ENCODE results near the gene ARHGAP26. TPM values are rescaled to one million over a fixed set of nuclear protein-coding genes. Genes with fewer than 3 reads are reported as not detected.

ARHGAP26 gene
- total RNA-seq, 1 experiment from 2014 or later, result 19.6 TPM

DNA sequence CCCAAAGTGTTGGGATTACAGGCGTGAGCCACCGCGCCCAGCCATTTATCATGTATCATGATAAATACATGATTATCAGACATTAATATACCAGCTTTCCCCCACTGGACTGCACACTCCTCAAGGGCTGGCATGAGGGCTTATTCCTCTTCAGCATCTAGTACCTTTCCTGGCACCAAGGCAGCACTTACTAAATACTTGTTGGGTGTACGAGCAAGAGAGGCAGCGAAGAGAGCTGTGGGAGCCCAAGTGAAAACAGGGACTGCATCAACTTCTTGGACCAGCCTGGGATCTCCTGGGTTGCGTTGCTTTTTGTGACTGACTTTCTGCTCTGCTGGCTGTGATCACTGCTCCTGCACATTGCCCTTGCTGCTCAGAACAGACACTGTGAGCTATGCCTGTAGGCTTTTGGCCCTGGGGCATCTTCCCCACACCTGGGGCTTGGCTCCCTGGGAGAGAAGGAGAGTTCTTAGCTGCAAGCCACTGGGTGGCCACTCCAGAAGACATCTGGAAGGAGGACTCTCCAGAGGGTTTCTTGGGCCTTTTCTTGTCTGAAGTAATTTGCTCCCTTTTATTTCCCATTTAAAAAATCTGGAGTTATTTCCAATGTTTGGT, 409.1 kb downstream of the ARHGAP26 start:
- DNase-seq (ENCODE audit: low spot score), result no peak

DNA sequence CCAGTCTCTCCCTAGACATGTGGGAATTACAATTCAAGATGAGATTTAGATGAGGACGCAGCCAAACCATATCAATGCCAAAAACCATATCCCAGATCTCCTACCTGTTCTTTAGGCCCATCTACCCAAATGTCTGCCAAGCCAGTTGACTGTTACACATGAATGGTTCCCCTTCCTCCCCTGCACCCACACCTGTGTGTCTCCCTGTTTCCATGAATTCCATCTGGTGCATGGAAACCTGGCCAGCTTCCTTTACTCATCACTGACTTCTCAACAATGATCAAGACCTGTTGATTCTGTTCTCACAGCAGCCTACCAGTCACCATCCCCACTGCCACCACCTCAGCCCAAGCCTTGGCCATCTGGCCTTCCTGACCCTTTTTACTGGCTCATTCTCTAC, 410.6 kb downstream of the ARHGAP26 start:
- no peak for DNase-seq (ENCODE audit: low spot score)

DNA sequence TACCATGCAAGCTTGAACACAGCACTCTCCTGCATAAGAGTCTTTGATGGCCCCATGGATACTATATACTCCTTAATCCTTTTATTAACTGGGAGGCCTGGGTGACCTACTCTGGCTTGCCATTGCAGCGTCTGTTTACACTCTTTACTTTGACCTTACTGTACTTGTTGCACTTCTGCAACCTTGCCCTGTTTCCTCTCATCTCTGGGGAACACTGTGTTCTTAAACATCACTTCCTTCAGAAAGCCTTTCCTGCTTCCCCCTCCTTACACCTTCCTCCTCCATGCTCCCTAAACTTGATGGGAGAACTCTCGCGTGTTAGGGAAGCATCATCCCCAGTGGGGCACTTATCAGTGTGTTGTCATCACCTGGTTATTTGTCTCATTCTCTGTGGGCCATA, 411.0 kb downstream of the ARHGAP26 start:
- DNase-seq (ENCODE audit: low spot score), result no peak

DNA sequence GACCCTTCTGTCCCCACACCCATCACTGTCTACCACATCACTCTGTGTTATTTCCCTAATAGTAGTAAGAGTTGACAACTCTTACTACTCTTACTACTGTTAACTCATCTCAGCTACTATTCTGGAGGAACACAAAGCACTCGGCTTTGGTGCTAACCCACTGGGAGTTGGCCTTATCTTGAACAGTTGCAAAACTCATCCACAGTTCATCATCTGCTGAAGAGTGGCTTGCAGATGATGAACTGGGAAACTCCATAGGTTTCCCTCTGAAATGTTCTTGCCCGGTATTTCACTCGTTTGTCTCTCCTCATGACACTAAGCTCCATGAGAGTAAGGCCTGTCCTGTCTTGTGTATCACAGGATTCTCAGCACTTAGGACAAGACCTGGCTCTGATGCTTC, 411.9 kb downstream of the ARHGAP26 start:
- DNase-seq (ENCODE audit: low spot score), result no peak

DNA sequence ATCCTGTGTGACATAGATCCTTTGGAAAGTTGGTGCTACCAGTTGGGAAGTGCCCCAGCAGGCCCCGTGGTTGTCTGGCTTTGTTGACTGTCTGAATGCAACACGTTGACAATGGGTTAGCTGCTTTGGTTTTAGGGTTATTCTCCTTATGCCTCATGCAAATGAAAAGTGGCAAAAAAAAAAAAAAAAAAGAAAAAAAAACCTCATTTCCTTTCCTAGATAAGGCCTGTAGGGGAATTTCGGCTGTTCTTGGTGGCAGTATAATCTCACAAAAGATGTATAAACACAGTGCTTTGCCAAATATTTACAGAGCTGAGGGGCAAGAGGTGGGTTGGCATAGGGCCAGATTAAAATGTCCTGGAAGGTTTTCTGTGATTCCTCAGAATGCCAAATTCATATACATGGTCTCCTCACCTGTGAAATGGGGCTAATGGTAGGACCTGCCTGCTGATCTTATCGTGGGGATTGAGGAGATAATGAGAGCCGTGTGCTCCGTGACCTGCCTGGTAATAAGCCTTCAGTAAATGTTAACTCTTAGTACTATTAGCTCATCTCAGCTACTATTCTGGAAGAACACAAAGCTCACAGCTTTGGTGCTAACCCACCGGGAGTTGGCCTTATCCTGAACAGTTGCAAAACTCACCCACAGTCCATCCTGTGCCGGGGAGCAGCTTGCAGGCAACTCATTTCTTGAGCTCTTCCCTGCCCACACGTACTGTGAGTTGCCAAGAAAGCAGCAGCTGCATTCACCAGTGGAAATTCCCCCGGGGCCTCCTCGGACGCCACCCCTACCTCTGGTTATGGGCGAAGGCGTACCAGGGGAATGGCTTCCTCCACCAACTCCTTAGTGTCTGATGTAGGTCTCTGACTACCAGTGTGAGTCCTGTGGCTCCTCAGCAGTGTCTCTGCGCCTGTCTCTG, 413.0 kb downstream of the ARHGAP26 start:
- no peak for DNase-seq (ENCODE audit: low spot score)

DNA sequence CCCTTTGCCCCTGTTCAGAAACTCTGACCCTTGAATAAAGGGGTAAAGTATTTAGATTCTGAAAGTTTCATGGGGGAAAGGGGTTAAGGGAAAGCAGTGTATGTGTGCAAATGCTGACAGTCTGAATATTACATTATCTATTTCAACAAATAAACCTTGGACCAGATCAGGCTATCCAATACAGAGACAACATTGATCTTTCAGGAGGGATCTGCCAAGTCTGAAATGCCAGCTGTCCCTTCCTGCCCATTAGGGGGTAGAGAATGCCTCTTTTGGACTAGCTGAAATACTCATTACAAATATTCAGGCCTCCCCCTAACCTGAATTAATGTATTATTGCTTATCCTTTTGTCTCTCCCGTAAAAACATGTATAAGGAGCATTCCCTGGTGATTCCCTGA, 413.8 kb downstream of the ARHGAP26 start:
- no peak for DNase-seq (ENCODE audit: low spot score)

DNA sequence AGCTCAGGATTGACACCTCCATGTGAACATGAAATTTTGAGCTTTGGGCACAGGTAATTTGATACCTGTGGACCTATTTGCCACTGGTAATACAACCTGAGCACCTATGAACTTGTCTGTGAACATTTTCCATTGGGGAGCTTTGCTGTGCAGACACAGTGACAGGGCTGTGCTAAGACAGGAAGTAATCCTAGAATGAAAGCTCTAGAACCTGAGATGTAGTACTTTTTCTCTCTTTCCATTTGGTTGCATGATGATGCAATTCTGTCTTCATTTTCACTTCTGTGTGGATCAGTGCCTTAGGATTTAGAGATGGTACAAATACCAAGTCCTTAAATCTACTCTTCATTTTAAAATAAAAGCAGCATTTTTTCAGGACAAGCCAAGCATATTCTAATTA, 416.4 kb downstream of the ARHGAP26 start:
- DNase-seq (ENCODE audit: low spot score), result no peak

DNA sequence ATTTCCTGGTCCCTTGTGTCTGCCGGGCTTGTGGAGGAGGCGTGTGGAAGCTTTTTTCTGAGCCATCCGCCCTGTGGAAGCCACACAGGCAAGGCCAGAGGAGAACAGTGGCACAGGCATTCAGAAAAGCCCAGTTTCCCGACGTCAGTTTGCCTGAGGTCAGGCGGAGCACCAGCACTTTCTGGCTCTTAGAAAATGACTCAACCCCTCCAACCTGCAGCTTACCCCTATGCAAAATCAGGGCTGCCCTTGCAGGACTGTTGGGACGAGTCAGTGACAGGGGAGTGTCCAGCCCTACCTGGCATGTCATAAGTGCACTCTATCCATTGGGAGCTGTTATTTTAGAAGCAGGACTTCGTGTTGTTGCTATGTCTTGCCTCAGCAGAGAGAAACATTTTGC, 417.3 kb downstream of the ARHGAP26 start:
- no peak for DNase-seq (ENCODE audit: low spot score)

DNA sequence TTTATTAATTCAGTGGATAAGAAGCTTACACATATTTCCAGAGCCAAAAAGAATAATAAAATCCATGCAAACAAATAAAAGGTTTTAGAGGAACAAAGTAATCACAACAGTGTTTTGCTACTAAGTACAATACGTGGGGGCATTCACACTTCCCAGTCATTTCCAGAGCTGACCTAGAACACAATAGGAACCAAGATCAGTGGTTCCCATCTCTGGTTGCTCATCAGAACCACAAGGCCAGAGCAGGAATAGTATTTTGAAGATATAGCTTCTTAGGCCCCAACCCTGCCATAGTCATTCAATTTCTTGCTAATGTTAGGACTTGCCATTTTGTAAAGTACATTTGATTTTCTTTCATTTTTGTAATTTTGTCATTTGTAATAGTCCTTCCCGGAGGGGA, 417.9 kb downstream of the ARHGAP26 start:
- DNase-seq (ENCODE audit: low spot score), result no peak

DNA sequence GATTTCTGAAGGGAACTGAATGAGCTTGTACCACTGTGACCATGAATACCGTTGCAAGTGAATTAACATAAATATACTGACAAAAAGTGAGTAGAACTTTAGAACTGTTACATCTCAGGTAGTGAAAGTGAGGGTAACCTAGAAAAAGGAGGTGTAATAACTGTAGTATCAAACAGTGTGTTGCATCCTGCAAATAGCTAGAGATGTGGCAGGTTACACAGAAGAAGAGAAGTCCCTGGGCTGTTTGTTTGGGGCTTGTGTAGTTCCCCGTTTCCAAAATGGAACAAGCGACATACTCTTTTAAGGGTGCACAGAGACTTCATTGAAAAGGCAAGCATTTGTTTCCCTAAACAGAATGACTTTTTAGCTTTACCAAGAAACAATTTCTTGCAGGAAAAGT, 418.5 kb downstream of the ARHGAP26 start:
- DNase-seq (ENCODE audit: low spot score), result no peak

DNA sequence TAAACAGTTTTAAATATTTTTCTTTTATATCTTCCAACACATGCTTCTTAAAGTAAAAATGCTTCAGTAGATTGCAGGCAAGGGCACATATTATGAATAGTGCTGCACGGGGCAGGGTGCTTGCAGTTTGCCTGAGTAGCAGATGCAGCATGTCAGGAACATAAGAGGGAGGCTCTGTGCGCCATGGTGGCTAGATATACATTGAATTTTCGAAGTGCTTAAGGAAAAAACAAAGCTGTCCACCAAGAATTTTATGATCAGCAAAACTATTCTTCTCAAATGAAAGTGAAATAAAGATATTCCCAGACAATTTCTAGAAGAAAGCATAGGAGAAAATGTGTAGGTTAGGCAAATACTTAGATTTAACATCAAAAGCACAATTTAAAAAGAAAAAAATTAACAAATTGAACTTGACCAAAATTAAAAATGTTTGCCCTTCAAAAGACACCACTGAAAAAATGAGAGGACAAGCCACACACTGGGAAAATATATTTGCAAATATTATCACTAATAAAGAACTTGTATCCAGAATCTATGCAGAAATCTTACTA, 420.2 kb downstream of the ARHGAP26 start:
- no peak for DNase-seq (ENCODE audit: low spot score)

DNA sequence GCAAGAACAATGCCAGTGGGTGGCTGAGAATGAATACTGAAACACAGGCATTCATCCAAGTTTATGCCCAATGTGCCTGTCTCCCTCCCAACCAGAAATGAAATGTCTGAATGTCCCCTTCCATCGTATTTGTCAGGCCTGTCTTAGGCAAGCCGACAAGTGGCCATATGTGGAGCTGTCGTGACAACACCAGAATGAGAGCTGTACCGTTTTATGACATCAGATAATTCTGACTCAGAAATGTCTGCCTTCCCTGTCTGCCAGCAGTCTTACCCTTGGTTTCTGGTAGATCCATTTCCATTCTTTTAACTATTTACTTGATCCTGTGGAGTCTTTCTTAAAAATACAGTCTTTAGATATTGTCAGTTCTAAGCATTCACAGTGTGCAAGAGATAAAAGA, 421.5 kb downstream of the ARHGAP26 start:
- no peak for DNase-seq (ENCODE audit: low spot score)

DNA sequence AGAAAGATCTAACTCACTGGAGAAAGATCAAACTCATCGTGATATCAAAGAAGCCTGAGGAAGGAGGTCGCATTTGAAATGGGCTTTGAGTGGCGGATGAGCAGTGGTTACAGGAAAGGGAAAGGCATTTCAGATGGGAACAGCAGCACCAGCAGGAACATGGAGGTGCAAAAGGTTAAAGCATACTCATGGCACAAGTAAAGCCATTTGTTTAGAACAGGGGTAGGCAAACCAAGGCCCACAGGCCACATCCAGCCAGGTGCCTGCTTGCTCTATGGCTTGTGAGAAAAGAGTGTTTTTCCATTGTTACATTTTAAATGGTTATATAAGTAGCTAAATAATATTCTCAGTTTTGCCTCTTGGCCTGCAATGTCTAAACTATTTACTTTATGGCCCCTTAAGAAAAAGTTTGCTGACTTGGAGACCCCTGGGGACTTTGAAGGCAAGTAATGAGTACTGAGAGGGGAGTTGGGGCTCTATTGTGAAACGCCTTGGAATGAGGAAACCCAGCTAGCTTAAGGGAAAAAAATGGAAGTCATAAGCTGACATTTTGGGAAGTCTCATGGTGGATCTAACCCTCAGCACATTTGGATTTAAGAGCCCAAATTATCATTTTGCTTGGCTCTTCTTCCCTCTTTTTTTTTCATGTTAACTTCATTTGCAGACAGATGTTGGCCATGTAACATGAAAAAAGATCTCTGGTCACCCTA, 422.2 kb downstream of the ARHGAP26 start:
- no peak for DNase-seq (ENCODE audit: low spot score)

DNA sequence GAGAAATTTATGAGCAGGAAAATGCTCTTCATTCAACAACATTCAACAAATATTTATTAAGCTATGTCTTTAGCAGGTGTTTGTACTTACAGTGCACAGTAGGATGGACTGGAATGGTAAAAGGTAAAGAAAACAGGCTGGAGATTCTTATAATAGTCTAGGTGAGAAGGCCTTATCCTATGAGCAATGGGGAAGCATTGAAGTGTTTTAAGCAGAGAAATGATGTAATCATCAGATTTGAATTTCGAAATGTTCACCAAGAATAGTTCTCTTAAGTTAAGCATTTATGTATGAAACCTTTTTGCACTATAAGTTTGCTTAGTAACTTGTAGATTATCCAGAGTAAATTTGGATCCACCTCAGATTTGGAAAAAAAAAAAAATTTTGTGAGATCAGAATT, 424.0 kb downstream of the ARHGAP26 start:
- no peak for DNase-seq (ENCODE audit: low spot score)

DNA sequence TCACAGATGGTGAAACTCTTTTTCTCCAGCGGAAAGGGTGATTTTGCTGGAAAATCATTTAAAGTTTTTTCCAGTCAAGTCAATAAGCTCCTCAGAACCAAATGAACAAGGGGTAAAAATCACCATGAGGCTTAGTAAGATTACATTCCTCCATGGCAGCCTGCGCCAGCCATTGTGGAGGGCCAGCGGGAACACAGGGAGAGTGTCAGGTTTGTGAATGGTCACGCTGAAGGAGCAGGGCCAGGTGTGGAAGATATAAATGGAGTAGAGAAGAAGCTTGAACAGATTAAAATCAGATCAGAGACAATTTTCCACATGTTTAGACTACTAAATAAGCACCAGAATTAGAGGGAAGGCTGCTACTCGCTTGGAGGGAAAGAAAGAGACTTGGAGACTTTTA, 424.5 kb downstream of the ARHGAP26 start:
- no peak for DNase-seq (ENCODE audit: low spot score)

DNA sequence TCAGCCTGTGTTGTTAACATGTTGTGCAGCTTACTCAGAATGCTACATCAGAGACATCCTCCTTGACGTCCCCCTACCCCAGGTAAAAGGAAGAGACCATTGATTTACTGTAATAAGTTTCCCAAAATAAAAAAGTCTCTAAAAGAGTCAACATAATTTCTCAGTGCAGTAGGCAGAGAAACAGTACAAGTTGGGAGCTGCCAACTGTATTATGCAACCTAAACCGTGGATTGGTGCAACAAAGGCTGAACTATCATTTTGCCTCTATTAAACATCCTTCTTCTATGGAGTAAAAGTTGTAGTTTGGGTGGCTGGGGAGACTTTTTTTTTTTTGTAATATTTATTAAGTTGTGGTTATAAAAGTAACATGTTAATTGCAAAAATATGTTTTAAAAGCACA, 425.3 kb downstream of the ARHGAP26 start:
- no peak for DNase-seq (ENCODE audit: low spot score)

DNA sequence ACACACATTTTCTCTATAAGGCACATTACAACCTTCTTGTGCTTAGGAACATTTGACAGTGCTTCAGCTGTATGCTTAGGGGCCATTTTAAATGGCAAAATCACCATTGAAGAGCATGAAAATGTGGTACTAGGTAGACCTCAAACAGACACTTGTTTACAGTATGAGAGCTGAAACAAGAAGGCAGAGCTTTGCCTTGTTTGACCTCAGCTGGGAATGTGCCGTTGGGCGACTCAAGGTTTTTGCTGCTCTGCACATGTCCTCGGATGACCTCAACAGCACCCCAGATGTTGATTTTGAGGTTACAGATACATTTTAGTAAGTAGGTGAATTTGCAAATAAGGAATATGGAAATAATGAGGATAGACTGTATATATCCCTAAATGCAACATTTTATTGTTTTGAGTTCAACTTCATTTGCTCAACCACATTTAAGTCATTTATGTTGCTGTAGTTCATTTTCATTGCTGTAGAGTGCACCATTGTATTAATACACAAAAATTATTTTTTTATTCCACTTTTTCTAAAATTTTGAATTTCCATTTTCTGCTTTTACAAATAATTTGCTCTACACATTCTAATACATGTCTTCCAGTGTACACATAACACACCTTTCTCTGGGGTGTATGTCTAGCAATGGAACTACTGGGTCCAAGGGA, 426.6 kb downstream of the ARHGAP26 start:
- no peak for DNase-seq (ENCODE audit: low spot score)

DNA sequence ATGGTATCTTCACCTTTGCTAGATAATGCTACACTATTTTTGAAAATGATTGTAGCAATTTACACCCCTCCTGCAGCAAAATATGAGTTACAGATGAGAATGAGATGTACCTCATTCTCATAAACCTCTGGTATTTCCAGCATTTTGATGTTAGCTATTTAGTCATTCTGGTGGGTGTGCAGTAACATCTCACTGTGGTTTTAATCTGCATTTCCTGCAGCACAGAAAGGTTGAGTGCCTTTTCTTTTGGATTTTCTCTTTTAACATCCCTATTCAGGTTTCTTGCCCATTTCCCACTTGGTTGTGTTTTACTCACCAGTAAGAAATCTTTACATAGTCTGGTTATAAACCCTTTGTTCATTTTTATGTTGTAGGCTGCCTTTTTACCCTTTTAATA, 427.1 kb downstream of the ARHGAP26 start:
- no peak for DNase-seq (ENCODE audit: low spot score)

DNA sequence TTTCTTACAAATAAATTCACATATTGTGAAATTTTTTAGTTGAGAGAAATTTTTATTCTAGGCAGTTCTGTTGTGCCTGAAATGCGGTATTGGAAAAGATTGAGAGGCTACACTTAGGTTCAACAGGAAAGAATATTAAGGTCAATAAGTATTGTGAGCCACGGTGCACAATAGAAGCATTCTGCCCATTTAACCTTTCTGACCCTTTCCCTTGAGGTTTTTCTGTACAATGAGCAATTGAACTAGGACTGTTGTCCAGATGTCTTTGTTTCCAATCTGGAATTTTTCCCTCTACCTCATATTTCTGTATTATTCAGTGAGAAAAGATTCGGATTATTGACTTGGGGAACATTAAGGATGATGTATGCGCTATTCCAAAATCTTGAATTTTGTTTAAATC, 428.2 kb downstream of the ARHGAP26 start:
- no peak for DNase-seq (ENCODE audit: low spot score)

DNA sequence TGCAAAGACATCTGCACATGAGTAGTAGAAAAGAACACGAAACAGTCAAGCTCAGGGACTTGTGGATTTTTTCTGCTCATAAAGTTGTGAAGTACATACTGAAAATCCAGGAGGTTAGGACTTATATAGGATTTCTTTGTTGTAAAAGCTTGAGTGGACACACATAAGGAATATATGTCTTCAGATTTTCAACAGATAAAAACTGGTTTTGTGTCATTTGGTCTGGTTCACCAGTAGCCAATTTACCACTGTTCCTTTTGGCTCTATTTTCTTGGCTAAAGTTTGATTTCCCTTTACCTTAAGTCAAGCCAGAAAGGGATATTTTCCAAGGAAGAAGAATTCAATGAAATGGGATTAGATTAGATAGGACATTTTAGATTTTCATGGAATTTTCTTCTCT, 429.0 kb downstream of the ARHGAP26 start:
- no peak for DNase-seq (ENCODE audit: low spot score)

DNA sequence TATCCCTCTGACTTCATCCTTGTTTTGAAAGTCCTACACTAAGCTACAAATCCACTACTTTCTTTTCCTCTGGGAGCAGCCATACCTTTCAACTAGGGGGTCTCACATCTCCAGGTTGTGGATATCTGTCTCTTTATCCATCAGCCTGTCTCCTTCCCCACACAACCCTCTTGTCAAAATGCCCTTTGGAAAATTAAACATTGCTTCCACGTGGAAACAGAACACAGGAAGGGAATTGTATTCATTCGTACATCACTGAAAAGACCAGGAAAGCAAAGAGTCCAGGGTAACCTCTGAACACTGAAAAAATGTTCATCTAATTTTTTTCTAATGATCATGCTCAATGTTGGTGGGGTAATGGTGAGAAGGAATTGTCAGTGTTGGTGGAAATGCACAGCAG, 429.7 kb downstream of the ARHGAP26 start:
- DNase-seq (ENCODE audit: low spot score), result no peak
